ENCODE measurements around the gene MAP2K4.
"Not testable (repeated sequence)": the region's sequence is repeated elsewhere in the genome, so short reads cannot be mapped to it uniquely, and the experiment has no call there.

MAP2K4 gene
- 36.4 to 78.6 (median 55.0) reads per million in 17 experiments for total RNA-seq

DNA sequence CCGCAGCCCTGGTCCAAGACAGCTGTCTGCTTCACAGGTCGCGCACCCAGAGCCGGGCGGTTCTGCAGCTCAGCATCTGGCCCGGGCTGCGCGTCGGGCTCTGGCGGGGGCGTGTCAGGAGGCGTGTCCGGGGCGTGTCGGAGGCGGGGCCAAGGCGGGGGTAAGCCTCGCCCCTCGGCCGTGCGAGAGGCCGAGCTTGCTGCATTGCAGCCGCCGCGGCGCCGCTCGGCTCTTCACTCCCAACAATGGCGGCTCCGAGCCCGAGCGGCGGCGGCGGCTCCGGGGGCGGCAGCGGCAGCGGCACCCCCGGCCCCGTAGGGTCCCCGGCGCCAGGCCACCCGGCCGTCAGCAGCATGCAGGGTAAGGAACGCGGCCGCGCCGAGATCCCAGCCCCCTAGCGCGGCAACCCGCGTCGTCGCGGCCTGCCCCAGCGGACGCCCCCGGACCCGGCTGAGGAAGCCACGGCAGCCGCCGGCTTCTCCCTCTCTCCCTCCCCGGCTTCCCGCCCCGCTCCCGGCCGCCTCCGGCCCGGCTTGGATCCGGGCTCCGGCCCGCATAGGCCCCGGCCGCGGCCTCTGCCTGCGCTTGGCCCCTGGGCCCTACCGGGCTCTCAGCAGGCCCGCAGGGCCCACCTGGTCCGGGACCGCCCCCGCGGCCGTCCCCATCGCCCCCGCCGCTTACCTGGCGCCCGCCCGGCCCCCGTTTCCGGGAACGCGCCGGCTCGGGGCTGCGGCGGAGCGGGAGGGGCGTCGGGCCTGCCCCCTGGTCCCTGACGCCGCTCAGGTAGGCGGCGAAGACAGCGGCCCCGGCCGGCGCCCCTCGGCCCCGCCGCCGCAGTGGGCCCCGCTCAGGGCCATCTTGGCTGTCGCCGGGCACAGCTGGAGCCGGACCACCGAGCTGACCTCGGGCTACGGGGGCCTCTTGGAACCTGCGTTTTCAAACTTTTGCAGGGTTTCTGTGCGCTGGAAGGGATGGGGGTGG is at the start of gene MAP2K4:
TSS of gene MAP2K4 (plus strand) at position 236 of the 981 bp plus-strand sequence. CDS start at position 246, 10 bp downstream.
- DNase-seq: peak; percentile 93 to 97 (median 96)

DNA sequence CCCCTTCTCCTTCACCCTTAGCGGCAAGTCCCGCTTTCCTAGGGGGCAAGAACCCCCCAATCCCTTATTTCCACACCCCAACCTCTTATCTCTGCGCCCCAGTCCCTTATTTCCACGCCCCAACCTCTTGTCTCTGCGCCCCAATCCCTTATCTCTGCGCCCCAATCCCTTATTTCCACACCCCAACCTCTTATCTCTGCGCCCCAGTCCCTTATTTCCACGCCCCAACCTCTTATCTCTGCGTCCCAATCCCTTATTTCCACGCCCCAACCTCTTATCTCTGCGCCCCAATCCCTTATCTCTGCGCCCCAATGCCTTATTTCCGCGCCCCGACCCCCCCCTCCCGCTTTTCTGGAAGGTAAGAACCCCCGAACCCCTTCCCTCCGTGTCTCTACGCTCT is 47.9 kb upstream of the MAP2K4 start:
- not testable (repeated sequence) for DNase-seq

DNA sequence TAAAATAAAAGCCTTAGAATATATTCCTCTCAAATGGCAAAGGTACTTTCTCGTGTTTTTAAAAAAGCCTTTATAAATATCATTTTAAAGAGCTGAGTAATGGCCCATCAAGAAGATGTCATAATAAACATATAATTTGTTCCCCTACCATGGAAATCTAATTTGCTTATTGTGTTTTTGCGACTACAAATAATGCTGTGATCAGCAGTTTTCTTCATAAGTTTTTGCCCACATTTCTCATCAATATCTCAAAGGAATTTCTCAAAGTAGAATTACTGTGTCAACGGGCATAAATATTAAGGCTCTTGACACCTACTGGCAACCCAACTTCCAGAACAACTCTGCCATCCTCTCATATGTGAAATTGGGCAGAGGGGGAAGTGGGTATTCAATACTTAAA is 40.9 kb upstream of the MAP2K4 start:
- no peak for DNase-seq

DNA sequence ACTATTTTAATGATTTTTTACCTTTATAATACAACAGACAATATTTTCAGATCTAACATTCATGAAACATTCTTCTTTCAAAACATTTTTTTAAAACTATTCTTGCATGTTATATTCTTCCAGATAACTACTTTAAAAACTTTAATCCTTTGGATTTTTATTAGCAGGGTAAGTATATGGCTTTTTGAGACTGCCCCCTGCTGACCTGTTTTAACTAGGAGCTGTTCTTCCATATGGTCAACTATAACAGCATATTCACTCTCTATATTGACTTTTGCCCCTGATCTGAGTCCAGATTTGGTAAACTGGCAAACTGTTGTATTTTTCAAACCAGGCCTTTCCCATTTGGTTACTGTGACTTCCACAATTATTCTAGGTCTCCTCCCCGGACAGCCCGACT is 39.9 kb upstream of the MAP2K4 start:
- DNase-seq: peak in 2 of 4 experiments; percentile 4 to 7

DNA sequence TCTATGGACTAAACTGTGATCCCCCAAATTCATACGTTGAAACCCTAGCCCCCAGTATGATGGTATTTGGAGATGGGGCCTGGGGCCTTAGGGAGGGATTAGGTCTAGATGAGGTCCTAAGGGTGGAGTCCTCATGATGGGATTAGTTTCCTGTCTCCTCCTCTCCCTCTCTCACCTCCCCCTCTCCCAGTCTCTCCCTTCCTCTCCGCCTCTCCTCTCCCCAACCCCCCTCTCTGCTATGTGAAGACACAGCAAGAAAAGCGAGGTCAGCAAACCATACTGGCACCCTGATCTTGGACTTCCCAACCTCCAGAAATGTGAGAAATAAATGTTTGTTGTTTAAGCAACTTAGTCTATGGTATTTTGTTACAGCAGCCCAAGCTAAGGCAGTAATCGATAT is 38.8 kb upstream of the MAP2K4 start:
- no peak for DNase-seq

DNA sequence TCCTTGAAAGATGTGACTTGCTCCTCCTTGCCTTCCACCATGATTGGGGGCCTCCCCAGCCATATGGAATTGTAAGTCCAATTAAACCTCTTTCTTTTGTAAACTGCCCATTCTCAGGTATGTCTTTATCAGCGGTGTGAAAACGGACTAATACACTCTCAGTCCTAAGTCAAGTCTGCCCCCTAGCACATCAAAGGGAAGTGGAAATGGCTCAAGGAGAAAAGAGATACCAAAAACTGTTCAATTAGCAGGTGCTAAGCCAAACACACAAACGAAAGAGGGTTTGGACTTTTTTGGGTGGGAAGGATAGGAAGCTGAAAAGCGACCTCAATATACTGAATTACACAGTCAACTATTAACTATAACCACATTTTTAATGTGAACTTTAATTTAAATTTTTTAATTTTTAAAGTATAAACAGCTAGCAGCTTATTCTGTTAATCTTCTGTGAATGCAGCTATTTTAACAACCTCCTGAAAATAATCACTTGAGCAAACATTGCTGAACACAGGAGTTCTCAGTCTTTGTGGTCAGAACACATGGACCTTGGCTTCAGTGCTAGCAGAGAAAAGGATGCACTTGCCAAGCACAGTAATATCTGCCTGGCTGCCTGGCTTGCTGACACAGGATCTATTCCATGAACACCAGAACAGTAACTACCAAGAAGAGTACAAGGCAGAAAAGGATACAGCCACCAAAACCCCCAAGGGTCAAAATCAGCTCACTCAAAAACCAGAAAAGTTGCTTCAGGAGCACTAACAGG is 34.3 kb upstream of the MAP2K4 start:
- DNase-seq: no peak

DNA sequence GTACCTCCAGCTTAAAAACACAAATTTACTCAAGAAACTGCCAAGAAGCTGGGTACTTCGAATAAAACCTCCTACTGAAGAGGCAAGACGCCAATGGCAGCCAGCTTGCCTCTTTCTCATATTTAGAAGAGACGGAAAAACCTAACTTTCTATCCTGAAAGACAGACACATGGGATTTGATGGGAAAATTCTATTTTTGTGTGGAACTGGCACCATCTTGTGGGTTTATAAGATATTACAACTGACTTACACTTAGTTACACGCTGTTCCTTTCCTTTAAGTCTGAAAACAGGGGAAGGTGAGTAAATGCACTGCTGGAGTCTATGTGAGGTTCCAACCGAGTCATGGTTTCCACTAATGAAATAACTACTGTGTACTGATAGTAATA is 33.7 kb upstream of the MAP2K4 start:
- peak in 3 of 4 experiments; percentile 3 to 29 (median 10) for DNase-seq

DNA sequence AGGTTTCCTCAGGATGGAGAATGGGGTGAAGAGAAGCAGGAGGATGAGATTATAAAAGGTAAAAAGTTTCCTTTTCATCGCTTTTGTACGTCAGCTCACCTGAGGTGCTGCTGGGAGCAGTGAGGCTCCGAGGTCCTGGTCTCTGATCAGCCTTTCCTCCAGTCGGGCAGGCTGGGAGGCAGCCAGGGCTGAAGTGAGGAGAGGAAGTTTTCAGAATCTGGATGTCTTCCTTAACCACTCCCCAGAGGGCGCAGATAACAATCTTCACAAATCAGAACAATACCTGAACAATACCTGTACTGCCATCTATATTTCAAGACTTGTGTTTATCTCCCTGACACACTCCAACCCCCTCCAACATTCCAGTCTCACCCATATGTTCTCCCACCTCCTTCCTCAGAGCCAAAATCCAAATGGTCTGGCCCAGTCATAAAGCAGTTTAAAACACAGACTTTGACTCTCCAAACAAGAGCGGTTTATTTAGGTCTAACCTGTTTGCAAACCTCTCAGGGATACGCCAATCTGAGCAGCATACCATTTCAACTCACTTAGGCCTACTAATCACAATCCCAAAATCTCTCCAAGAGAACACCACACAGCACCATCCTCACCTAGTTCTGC is 30.2 kb upstream of the MAP2K4 start:
- DNase-seq: no peak

DNA sequence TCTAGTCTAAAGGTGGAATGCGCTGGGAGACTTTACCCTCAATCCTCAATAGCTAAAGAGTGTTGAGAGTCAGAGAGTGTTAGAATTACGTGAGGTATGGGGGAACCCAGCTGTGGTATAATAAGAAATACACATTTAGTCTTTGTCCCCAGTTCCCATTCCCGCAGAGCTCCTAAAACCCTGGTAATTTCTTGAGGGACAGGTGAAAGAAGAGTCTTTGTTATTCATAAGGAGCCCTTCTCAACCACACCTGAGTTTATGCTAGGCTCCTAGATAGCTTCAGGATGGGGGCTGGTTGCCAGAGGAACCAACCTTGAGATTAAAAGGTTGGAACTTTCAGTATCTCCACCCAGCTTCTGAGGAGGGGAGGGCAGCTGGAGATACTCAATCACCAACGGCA is 29.2 kb upstream of the MAP2K4 start:
- no peak for DNase-seq

DNA sequence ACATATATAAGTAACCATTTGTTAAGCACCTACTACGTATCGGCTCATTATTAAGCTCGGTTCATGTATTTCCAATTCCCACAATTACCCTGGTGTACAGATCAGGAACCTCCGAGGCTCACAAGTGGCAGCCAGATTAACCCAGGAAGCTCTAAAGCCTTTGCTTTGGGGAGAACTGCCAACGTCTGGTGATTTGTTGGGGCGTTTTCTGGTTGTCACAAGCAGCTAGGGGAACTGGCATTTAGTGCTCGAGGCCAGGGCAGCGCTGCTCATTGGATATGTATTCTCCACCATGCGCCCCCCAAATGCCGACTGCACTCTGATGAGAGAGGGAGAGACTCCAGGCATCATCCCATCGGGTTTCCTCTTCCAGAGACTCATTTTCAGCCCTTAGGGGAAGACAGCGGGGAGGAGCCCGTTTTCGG is 23.9 kb upstream of the MAP2K4 start:
- DNase-seq: peak; percentile 83 to 88 (median 84)

DNA sequence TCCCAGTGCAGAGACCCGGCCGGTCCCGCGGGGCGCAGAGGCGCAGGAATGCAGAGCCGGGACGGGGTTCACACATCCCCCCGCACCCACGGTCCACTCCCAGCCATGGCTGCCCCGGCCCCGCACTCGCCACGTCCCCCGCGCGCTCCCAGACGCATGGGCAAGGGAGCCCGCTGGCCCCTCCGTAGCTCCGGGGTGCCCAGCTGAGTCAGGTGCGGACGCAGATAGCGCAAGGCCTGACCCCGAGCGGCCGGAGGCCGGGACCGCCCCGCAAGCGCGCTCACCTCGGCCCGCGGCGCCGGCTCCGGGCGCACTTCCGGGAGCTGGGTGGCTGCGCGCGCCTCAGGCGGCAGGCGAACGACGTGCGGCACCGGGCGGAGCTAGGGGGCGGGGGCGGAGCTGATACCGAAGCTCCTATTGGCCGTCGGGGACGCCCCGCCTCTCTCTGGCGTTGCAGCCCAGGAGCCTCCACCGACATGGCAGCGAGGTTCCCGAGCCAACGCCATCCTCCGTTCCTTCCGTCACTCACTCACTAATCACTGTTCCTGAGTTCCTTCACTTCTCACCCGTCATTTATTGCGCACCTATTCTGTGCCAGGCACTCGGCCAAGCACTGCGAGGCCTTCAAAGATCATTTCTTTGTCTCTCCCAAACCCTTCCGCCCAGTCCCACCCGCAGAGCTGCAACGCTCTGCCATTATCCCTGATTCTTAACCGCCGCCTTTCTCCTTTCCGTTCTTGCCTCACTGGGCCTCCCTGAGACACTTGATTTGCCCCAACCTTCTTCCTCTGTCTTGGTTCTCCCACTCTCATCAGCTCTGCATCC is 23.3 kb upstream of the MAP2K4 start, which contains the start of gene ZNF18:
TSS of gene ZNF18 (minus strand) at position 329 of the 825 bp plus-strand sequence. CDS start 4,646 bp downstream, outside the sequence.
- peak; percentile 98 to 100 (median 98) for DNase-seq

DNA sequence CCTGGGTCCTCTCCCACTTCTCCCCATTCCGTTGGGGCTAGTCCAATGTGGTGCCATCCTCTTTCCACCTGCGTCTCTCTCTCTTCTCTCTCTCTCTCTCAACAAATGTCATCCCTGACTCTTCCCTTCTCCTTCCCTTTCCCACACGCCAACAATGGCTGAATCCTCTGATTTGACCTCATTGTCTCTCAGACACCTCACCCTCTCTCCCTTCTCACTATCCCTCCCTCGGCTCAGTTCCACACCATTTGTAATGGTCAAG is 22.8 kb upstream of the MAP2K4 start:
- no peak for DNase-seq

DNA sequence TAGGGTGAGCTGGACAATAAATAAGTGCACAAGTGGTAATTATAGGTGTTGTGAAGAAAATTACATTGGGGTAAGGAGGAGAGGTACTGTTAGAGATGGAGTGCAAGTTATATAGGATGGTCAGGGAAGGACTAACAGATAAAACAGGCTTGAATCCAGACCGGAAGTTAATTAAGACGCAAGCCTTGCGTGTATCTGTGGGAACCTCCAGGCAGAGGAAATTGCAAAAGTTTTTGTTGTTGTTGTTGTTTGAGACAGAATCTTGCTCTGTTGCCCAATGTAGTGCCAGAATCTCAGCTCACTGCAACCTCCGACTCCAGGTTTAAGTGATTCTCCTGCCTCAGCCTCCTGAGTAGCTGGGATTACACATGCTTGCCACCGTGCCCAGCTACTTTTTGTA is 21.0 kb upstream of the MAP2K4 start:
- peak; percentile 41 to 70 (median 62) for DNase-seq

DNA sequence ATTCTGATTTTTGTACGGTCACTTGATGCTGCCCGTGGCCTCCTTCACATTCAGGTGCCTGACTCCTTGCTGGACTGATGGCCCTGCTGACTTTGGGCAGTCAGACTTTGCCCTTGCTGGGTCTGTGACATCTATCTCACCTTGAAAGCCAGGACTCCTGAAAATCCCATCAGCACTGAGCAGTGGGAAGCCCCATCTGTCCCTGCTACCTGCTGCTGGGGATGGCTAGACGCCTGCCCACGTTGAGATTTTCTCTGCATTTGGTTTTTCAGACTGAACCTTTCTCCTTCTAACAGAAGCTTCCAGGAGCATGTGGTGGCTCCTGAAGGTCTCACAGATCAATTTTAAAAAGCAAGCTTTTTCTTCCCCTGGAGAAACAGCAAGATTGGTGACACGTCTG is 13.2 kb upstream of the MAP2K4 start:
- no peak for DNase-seq

DNA sequence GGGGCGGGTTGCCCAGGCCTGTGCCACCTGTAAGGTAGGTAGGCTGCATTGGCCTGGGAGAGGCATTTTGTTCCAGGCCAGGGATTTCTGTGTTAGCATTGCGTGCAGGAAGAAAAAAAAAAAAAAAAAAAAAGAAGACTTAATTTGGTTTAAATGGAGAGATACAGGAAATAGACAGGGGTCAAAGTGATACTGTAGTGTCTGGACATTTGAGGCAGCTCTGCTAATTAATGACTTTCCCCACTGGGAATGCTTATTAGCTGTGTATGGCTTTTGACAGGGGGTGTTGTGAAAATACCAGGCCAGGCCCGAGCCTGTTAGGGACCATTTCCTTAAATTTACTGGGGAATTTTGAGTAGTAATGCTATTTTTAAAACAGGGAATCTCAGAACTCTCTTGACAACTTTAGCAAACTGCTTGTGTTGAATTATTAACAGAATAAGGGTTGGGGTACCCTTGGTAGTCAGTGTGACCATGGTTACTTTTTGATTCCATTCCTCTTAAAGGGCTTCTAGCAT is 1.0 kb downstream of the MAP2K4 start:
- DNase-seq: peak; percentile 13 to 49 (median 36)

DNA sequence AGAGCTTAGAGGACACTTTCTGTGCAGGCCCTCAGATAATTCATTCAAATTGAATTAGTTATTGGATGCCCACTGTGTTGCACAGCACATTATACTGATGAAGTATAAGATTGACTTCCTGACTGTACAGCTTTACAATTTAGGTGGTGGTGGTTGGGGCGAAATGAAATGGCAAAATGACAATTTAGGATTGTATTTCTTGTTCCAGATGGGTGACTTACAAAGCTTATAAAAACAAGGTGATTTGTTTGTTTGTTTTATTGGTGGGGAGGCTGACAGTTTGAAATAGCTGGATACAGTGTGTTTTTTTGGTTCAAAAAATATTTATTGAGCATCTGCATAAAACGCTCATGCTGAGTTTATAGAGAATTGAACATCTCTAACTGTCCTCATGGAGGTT is 1.6 kb downstream of the MAP2K4 start:
- DNase-seq: no peak

DNA sequence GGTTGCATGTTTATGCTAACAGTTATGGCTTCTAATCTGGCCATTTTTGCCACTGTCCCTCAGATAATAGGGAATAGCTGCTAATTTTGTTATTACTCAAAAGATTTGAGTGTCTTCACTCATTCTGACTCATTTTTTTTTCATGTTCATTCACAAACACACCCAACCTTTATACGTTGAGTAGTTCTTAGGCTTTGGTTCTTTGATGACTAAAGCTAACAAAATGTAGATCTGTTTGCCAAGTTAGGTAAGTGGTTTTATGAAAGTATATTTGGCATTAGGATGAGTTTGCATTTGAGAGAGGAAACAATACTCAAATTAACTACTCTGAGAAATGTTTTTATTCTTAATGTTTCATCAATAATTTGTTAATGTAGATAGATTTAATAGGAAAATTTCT is 3.6 kb downstream of the MAP2K4 start:
- no peak for DNase-seq

DNA sequence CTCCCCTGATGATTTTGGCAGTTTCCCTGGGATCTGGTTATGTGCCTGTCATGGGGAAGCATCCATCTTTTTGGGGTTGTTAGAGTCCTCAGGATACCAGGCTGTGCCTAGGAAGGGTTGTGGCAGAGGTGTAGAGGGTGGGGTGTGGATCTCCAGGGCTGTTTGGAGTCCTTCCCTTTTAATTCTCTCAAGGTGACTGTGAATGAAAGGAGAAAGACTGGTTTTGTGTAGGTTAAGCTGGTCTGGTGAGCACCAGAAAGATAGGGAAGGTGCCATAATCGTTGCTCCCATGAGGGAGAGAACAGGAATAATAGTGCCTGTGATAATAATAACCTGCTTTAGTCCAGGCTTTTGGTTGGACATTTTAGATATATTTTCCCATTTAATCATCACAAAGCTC is 7.0 kb downstream of the MAP2K4 start:
- DNase-seq: no peak

DNA sequence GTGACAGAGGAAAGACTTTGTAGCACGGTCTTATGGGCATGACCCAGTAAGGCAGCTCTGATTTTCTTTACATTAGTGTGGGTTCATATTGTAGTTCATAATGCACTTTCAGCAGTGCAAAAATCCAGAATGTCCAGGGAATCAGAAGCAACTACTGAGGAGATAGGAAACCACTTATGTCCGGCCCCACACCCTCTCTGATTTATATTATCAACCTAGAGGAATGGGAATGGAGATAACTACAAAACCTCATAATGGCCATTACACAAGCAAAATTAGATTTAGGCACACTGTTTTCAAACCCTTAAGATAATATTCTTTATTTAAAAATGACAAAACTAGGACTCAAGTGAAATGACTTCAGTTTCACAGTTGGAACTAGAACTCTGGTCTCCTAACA is 7.9 kb downstream of the MAP2K4 start:
- DNase-seq: no peak

DNA sequence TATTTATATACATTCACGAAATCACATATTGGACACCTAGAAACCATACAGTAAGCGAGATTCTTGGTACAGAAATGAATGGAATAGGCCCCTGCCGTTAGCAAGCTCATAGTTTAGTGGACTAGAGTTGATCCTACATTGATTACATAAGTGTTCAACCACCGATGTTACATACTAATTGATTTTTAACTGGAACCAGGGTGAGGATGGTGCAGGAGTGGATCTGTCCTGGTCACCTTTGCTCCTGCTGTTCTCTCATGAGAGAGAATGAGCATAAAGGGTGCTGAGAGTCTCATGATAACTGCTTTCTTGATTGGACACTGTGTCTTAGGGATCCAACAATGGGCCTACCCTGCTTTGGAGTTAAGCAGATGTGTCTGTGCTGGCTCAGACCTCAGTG is 13.9 kb downstream of the MAP2K4 start:
- DNase-seq: no peak

DNA sequence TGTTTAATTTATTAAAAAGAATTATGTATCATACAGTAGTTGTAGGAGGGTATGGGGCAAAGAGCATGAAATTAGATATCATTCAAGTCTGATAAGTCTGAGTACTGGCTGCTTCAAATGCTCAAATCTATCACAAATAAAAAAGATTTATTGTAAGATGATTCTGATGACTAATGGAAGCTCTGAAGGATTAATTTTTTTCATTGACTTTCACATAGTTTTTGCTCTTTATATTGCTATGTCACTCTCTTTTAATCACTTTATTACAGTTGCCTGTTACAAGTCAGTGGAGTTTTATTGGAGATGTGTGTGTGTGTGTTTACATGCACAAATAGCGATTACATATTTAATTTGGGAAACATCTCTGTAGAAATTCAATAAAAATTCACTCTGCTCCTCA is 15.0 kb downstream of the MAP2K4 start:
- DNase-seq: no peak

DNA sequence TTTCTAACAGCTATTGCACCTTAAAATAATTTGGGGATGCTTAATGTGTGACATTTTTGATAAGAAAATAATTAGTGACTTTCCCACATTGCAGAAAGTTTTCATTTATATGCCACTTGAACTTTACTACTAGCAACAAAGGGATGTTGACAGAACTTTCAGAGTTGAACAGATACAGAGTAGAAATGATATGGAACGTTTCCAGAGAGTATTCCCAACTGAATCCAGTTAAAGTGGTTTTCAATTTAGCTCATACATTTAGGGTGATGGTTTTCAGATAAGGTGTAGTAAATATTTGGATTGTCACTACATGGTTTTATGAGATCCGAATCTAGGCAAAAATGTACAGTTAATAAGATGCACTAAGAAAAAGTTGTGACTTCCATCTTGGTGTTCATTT is 17.3 kb downstream of the MAP2K4 start:
- DNase-seq: no peak

Measured in suppressor macrophage (primary cell).